Measurements from ENCODE around the gene FRMD1.

DNA sequence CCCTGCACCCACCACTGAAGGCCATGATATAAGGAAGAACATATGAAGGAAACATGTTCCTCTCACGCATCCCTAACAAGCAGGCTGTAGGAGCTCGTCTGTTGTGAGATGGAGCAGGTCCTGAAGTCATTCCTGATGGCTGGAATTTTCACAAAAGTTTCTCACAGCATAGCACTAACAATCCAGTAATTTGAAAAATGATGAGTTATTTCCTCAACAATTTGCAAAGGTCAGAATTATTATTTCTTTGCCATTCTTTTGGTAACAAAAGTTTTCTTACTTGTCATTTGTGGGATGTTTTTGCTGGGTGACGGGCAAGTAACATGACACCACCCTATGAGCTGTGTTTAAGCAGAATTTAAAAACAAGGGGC, 27.6 kb upstream of the FRMD1 start:
- TF ChIP-seq GATA2 (IDR thresholded peaks at IDR 0.05; ENCODE audit: low read depth, low read length) (no peak), GATA3 (IDR thresholded peaks at IDR 0.05; ENCODE audit: low read depth, low read length) (no peak)

All from SH-SY5Y (cell line).